Left forelimb (tissue), 1 donor: ENCODE measurements around the gene MARF1.
"Not testable (repeated sequence)": the region's sequence is repeated elsewhere in the genome, so short reads cannot be mapped to it uniquely, and the experiment has no call there.

Source experiments
- DNase-seq: peaks from one replicate; pipeline ENCODE4 v3.0.0-alpha.2; 2018; ENCODE audit warnings: low spot score

MARF1 gene, protein sequence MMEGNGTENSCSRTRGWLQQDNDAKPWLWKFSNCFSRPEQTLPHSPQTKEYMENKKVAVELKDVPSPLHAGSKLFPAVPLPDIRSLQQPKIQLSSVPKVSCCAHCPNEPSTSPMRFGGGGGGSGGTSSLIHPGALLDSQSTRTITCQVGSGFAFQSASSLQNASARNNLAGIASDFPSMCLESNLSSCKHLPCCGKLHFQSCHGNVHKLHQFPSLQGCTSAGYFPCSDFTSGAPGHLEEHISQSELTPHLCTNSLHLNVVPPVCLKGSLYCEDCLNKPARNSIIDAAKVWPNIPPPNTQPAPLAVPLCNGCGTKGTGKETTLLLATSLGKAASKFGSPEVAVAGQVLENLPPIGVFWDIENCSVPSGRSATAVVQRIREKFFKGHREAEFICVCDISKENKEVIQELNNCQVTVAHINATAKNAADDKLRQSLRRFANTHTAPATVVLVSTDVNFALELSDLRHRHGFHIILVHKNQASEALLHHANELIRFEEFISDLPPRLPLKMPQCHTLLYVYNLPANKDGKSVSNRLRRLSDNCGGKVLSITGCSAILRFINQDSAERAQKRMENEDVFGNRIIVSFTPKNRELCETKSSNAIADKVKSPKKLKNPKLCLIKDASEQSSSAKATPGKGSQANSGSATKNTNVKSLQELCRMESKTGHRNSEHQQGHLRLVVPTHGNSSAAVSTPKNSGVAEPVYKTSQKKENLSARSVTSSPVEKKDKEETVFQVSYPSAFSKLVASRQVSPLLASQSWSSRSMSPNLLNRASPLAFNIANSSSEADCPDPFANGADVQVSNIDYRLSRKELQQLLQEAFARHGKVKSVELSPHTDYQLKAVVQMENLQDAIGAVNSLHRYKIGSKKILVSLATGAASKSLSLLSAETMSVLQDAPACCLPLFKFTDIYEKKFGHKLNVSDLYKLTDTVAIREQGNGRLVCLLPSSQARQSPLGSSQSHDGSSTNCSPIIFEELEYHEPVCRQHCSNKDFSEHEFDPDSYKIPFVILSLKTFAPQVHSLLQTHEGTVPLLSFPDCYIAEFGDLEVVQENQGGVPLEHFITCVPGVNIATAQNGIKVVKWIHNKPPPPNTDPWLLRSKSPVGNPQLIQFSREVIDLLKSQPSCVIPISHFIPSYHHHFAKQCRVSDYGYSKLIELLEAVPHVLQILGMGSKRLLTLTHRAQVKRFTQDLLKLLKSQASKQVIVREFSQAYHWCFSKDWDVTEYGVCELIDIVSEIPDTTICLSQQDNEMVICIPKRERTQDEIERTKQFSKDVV (N-terminal part only)

DNA sequence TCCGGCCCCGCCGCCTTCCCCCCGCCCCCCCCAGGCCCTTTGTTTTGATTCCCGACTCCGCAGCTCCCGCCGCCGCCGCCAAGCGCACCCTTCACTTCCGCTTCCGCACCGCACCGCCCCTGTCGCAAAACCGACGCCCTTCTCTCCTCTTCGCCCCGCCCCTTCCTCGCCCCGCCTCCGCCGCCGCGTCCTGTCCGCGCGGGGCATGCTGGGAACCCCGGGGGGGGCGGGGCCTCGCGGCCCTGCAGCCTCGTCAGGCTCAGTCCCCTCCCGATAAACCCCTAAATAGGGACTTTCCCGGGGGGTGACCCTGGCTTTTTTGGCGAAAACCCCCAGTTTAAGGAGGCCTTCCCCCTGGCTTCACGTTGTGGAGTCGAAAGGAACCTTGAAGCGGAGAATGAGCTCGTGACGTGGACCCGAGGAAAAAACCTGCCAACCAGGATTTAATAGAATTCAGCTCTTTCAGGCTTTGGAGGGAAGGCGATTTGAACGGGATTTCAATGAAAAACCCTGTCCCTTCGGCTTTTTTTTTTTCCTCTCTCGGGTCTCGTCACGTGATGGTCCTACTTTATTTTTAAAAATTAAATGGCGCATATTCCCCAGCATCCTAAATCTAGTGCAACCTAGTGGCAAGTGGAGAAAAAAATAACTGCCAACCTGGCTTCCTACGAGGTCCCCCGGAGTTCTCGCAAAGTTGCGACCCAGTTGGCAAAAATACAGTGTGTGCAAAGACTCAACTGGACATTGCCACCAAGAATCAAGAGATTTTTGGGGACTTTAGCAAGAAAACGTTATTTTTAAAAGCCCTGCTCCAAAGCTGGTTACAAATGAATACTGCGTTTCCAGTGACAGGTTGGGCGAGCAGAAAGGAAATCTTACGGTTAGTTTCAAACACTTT lies at the start of gene MARF1:
Gene MARF1, minus strand, starts transcription at position 107 of the 898 bp plus-strand sequence. CDS start 3,921 bp downstream, outside the sequence.
- peak; percentile 99 for DNase-seq

- DNase-seq: not testable (repeated sequence)
Measured at GRCh38 chr16:15692508-15692907, 49.6 kb upstream of the MARF1 start.

DNA sequence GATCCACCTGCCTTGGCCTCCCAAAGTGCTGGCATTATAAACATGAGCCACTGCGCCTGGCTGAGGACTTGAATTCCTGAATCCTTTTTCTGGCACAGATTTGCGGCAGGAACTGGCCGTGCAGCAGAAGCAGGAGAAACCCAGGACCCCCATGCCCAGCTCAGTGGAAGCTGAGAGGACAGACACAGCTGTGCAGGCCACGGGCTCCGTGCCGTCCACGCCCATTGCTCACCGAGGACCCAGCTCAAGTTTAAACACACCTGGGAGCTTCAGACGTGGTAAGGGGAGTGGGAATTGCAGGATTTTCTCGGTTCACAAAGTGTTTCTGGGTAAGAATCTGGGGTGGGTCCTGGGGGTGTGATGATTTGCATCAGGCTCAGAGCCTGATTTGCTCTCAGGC lies 48.1 kb upstream of the MARF1 start:
- DNase-seq: no peak

DNA sequence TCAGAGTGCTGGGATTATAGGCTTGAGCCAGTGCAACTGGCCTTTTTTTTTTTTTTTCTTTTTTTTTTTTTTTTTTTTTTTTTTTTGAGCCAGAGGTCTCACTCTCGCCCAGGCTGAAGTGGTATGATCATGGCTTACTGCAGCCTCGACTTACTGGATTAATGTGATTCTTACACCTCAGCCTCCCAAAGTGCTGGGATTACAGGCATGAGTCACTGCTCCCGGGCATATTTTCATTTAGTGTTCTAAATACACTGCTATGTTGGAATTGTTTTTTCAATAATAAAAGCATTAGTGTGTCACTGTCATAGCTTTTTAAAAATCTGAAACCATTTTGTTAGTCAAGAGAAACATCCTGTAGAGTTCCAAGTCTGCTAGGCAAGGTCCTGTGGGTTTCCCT lies 47.3 kb upstream of the MARF1 start:
- no peak for DNase-seq

DNA sequence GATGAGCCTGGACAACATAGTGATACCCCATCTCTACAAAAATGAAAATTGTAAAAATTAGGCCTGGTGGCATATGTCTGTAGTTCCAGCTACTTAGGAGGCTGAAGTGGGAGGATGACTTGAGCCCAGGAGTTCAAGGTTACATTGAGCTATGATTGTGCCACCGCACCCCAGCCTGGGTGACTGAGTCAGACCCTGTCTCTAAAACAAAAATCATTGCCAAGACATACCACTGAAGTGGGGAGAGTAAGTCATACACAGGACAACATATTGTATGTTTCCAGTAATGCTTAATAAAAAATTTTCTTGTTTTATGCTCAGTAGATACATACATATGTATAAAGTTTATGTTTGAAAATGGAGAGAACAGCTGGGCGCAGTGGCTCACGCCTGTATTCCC lies 46.3 kb upstream of the MARF1 start:
- no peak for DNase-seq

DNA sequence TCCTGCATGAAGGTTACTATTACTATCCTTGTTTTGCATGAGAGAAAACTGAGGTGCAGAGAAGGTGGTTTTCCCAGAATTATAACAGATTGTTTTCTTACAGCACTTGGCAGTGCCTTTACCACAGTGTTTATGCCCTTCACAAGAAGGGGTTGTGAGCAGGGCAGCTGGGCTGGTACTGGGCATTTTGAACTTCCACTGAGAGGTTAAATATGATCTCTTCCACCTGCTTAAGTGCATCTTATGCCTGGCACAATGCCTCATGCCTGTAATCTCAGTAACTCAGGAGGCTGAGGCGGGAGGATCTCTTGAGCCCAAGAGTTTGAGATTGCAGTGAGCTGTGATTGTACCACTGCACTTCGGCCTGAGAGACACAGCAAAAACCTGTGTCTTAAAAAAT lies 43.3 kb upstream of the MARF1 start:
- DNase-seq: no peak

- DNase-seq: no peak
Measured at GRCh38 chr16:15682105-15682570, 39.2 kb upstream of the MARF1 start.

GRCh38 chr16:15677447-15677846 lies 34.5 kb upstream of the MARF1 start:
- DNase-seq: no peak

DNA sequence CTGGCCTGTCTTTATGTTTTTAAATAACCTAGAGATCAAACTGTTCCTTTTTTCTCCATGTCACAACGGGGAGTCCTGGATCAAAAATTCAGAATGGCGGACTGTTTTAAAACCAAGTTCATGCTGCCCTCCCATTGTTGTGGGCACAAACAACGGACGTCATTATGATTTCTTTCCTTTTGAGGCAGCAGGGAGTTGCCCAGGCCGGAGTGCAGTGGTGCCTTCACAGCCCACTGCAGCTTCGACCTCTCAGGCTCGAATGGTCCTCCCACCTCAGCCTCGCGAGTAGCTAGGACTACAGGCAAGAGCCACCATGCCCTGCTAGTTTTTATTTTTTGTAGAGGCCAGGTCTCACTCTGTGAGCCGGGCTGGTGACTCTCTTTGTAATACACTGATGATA lies 33.6 kb upstream of the MARF1 start:
- DNase-seq: no peak

- no peak for DNase-seq
Measured at GRCh38 chr16:15674571-15674970, 31.6 kb upstream of the MARF1 start.

- DNase-seq: peak; percentile 67
Measured at GRCh38 chr16:15672514-15673167, 29.7 kb upstream of the MARF1 start.

DNA sequence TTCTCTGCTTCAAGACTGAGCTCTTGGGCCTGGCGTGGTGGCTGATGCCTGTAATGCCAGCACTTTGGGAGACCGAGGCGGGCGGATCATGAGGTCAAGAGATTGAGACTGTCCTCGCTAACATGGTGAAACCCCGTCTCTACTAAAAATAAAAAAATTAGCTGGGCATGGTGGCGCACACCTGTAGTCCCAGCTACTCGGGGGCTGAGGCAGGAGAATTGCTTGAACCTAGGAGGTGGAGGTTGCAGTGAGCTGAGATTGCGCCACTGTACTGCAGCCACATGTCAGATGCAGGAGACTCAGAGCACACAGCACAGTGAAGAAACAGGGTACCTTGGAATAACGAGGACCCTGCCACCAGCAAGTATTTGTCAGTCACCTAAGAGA lies 29.2 kb upstream of the MARF1 start:
- not testable (repeated sequence) for DNase-seq

DNA sequence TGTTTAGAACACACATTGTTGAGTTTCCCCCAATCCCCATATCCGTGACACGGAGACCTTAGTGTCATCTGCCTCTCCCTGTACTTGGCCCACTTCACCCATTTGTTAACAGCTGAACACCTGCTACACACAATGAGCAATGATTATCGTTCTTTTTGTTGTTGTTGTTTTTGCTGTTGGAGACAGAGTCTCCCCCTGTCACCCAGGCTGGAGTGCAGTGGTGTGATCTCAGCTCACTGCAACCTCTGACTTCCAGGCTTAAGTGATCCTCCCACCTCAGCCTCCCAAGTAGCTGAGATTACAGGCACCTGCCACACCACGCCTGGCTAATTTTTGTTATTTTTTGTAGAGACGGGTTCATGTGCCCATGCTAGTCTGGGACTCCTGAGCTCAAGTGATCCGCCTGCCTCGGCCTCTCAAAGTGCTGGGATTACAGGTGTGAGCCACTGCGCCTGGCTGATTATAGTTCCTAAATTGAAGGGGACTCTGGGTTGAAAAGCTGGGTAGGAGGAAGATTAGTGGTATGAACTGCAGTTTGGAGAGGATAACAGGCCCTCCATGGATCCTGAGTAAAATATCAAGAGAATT lies 28.7 kb upstream of the MARF1 start:
- DNase-seq: no peak

- DNase-seq: no peak
Measured at GRCh38 chr16:15667091-15667742, 24.3 kb upstream of the MARF1 start.

DNA sequence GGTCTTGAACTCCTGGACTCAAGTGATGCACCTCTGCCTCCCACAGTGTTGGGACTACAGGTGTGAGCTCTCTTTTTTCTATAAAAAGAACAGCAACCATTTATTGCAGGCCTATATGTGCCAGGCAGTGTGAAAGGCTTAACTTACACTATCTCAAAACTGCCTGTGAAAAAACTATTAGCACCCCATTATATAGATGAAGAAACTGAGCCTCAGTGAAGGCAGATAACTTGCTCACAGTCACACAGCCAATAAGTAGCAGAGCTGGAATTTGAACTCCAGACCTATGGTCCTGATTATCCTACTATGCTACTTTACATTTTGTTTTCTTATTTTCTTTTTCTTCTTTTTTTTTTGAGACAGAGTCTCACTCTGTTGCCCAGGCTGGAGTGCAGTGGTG lies 22.2 kb upstream of the MARF1 start:
- DNase-seq: no peak

- DNase-seq: no peak
Measured at GRCh38 chr16:15660203-15660601, 17.2 kb upstream of the MARF1 start.

GRCh38 chr16:15658556-15658955 lies 15.6 kb upstream of the MARF1 start:
- DNase-seq: no peak

GRCh38 chr16:15658149-15658548 lies 15.2 kb upstream of the MARF1 start:
- DNase-seq: no peak

GRCh38 chr16:15655561-15655960 lies 12.6 kb upstream of the MARF1 start:
- not testable (repeated sequence) for DNase-seq

DNA sequence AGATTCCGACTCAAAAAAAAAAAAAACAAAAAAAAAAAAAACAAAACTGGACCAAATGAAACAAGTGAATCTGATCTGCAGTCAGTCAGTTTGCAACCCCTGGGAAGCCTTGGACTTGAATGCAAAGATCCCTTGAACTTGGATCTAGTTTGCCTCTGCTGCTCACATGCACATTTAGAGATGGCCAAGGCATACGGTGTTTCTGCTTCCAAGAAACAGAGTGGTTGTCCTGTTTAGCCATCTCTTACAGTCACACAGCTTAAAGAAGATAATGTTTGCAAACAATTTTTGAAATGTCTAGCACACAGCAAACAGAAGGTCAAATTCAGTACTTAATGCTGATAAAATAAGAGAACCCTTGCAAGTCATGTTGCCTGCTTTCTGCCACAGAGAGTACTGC lies 11.6 kb upstream of the MARF1 start:
- DNase-seq: no peak
